ENCODE results near the gene RSRC2. TPM values are rescaled to one million over a fixed set of nuclear protein-coding genes. Genes with fewer than 3 reads are reported as not detected.
"Not testable (repeated sequence)": the region's sequence is repeated elsewhere in the genome, so short reads cannot be mapped to it uniquely, and the experiment has no call there.

RSRC2 gene
- total RNA-seq, 1 experiment from 2014 or later, result 77.9 TPM

GRCh38 chr12:122473543-122474323 is 53.0 kb downstream of the RSRC2 start:
- intact Hi-C loops (cut with micrococcal nuclease; ENCODE audit: unreplicated experiment), result no loop called here
- Histone ChIP-seq H3K9me3 (no peaks in the 10 kb centered on the region), H3K36me3 (ENCODE audit: control insufficient read depth, insufficient read depth, low read length) (peaks cover 1% of the 10 kb centered on the region), H3K4me1 (peaks cover 5% of the 10 kb centered on the region), H3K4me3 (ENCODE audit: low read depth, low read length) (no peak overlapping the region), H3K27me3 (replicated peaks; ENCODE audit: control insufficient read depth, insufficient read depth, low read length) (no peaks in the 10 kb centered on the region)
- no peak overlapping the region for H3K4me3 Mint-ChIP-seq (ENCODE audit: unreplicated experiment)
- H3K27ac Mint-ChIP-seq (ENCODE audit: unreplicated experiment), result no peak overlapping the region
- ChIA-PET CTCF (interaction anchor here (1.3 to 3.0 kb wide), 2 partner anchors 27 to 73 kb away, joined by 3 to 71 read pairs; partner anchors contain the start of gene ZCCHC8), POLR2A (interaction anchor here (1.2 kb wide), 1 partner anchor 73 kb away, joined by 4 read pairs; no protein-coding TSS in a partner anchor)
- BruUV-seq (replicated peaks), result no TSS peak
- H3K36me3 Mint-ChIP-seq (ENCODE audit: insufficient read depth, unreplicated experiment), result peaks cover 76% of the 10 kb centered on the region
- no peak for DNase-seq
- no peaks in the 10 kb centered on the region for H3K4me1 Mint-ChIP-seq (ENCODE audit: low read depth, unreplicated experiment)
- H3K27me3 Mint-ChIP-seq (ENCODE audit: insufficient read depth, unreplicated experiment), result no peaks in the 10 kb centered on the region
- TF ChIP-seq, protein P1, sequence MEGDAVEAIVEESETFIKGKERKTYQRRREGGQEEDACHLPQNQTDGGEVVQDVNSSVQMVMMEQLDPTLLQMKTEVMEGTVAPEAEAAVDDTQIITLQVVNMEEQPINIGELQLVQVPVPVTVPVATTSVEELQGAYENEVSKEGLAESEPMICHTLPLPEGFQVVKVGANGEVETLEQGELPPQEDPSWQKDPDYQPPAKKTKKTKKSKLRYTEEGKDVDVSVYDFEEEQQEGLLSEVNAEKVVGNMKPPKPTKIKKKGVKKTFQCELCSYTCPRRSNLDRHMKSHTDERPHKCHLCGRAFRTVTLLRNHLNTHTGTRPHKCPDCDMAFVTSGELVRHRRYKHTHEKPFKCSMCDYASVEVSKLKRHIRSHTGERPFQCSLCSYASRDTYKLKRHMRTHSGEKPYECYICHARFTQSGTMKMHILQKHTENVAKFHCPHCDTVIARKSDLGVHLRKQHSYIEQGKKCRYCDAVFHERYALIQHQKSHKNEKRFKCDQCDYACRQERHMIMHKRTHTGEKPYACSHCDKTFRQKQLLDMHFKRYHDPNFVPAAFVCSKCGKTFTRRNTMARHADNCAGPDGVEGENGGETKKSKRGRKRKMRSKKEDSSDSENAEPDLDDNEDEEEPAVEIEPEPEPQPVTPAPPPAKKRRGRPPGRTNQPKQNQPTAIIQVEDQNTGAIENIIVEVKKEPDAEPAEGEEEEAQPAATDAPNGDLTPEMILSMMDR (IDR thresholded peaks at IDR 0.05; ENCODE audit: insufficient read depth in 1 of 2, low read depth in 1 of 2, low read length in 1 of 2, severe bottlenecking in 1 of 2, unreplicated experiment in 1 of 2), result no peak
- no peaks in the 10 kb centered on the region for H3K9me3 Mint-ChIP-seq (ENCODE audit: unreplicated experiment)

DNA sequence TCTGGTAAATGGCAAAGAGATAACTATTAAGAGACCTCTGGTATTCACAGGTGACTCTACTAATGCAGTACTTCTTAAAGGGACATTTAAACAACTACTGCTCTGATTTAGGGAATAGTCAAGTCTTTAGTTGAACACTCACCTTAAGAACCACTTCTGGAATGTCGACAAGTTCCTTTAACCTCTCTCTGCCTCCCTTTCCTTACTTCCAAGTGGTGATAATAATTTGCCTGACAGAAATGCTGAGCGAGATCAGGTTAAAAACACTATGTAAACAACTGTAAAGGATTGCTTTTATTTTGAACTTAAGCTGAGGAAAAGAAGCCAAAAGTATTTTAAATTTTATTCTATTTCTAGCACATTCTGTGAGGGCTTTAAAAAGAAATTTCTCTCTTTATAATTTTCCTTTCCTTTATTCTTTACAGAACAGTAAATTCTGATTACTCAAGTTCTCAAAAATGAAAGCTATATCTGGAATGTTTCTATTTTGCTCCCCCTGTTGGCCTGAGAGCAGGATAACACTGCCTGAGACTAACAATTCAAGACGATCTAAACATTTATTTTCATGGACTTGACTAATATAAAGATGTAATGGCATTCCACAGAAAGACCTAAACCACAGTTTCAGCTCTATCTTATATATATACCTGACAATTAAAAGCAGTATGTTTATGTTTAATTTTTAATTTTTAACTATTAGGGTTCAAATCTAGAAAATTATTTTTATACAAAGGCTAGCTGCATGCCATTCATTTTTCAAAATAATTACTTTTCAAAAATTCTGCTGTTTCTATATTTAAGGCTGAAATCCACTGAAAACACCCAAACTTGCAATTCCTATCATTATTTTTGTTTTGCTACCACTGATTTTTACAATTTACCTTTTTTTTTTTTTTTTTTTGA is 55.2 kb downstream of the RSRC2 start:
- BruUV-seq (replicated peaks), result no TSS peak

GRCh38 chr12:122470576-122470975 is 56.2 kb downstream of the RSRC2 start:
- H3K4me3 ChIP-seq (ENCODE audit: low read depth, low read length); H3K27me3 ChIP-seq (replicated peaks; ENCODE audit: control insufficient read depth, insufficient read depth, low read length); H3K9me3 ChIP-seq; H3K27ac Mint-ChIP-seq (ENCODE audit: unreplicated experiment); POLR2A ChIA-PET; H3K4me3 Mint-ChIP-seq (ENCODE audit: unreplicated experiment); H3K36me3 ChIP-seq (ENCODE audit: control insufficient read depth, insufficient read depth, low read length); H3K9me3 Mint-ChIP-seq (ENCODE audit: unreplicated experiment); H3K4me1 Mint-ChIP-seq (ENCODE audit: low read depth, unreplicated experiment); intact Hi-C loops (cut with micrococcal nuclease; ENCODE audit: unreplicated experiment); H3K27me3 Mint-ChIP-seq (ENCODE audit: insufficient read depth, unreplicated experiment); BruUV-seq (replicated peaks); DNase-seq: not testable (repeated sequence)
- CTCF ChIA-PET, result interaction anchor here (3.0 to 3.4 kb wide), 2 partner anchors 64 to 70 kb away, joined by 17 to 71 read pairs; no protein-coding TSS in a partner anchor
- peaks cover 27% of the 10 kb centered on the region for H3K4me1 ChIP-seq
- H3K36me3 Mint-ChIP-seq (ENCODE audit: insufficient read depth, unreplicated experiment), result peaks cover 52% of the 10 kb centered on the region

More for the DNA sequence above, 55.2 kb downstream of the RSRC2 start:
- Mint-ChIP-seq H3K27me3 (ENCODE audit: insufficient read depth, unreplicated experiment) (no peaks in the 10 kb centered on the region), H3K4me3 (ENCODE audit: unreplicated experiment) (no peak overlapping the region), H3K27ac (ENCODE audit: unreplicated experiment) (no peak overlapping the region), H3K9me3 (ENCODE audit: unreplicated experiment) (no peaks in the 10 kb centered on the region), H3K4me1 (ENCODE audit: low read depth, unreplicated experiment) (no peaks in the 10 kb centered on the region), H3K36me3 (ENCODE audit: insufficient read depth, unreplicated experiment) (peaks cover 62% of the 10 kb centered on the region)
- no peak overlapping the region for H3K4me3 ChIP-seq (ENCODE audit: low read depth, low read length)
- CTCF ChIA-PET, result interaction anchor here (0.7 to 3.4 kb wide), 10 partner anchors 22 to 96 kb away, joined by 3 to 71 read pairs (median 4); no protein-coding TSS in a partner anchor
- TF ChIP-seq, protein P1 (IDR thresholded peaks at IDR 0.05; ENCODE audit: insufficient read depth in 1 of 2, low read depth in 1 of 2, low read length in 1 of 2, severe bottlenecking in 1 of 2, unreplicated experiment in 1 of 2), result peak; percentile 76 to 83
- H3K4me1 ChIP-seq, result peaks cover 19% of the 10 kb centered on the region
- no peaks in the 10 kb centered on the region for H3K9me3 ChIP-seq
- POLR2A ChIA-PET, result interaction anchor here (1.3 kb wide), 2 partner anchors 51 to 72 kb away, joined by 3 to 11 read pairs; no protein-coding TSS in a partner anchor
- peak in 1 of 2 experiments; percentile 64 for DNase-seq
- H3K36me3 ChIP-seq (ENCODE audit: control insufficient read depth, insufficient read depth, low read length), result peaks cover 1% of the 10 kb centered on the region
- intact Hi-C loops (cut with micrococcal nuclease; ENCODE audit: unreplicated experiment), result loop anchor here (1.0 kb wide), 2 partner anchors 48 to 72 kb away; no protein-coding TSS in a partner anchor
- no peaks in the 10 kb centered on the region for H3K27me3 ChIP-seq (replicated peaks; ENCODE audit: control insufficient read depth, insufficient read depth, low read length)

DNA sequence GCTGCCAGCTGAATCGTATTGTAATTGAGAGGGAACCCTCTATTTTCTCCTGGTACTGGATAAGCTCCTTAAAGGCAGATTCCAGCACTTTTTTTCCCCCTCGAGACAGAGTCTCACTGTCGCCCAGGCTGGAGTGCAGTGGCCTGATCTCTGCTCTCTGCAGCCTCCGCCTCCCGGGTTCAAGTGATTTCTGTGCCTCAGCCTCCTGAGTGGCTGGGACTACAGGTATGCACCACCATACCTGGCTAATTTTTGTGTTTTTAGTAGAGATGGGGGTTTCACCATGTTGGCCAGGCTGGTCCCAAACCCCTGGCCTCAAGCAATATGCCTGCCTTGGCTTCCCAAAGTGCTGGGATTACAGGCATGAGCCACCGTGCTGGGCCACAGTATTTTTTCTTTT is 56.9 kb downstream of the RSRC2 start:
- H3K27me3 ChIP-seq (replicated peaks; ENCODE audit: control insufficient read depth, insufficient read depth, low read length); DNase-seq; H3K9me3 Mint-ChIP-seq (ENCODE audit: unreplicated experiment); H3K4me3 Mint-ChIP-seq (ENCODE audit: unreplicated experiment); H3K36me3 ChIP-seq (ENCODE audit: control insufficient read depth, insufficient read depth, low read length); H3K4me1 Mint-ChIP-seq (ENCODE audit: low read depth, unreplicated experiment); H3K27me3 Mint-ChIP-seq (ENCODE audit: insufficient read depth, unreplicated experiment); H3K9me3 ChIP-seq; H3K4me3 ChIP-seq (ENCODE audit: low read depth, low read length); BruUV-seq (replicated peaks); intact Hi-C loops (cut with micrococcal nuclease; ENCODE audit: unreplicated experiment): not testable (repeated sequence)
- peaks cover 46% of the 10 kb centered on the region for H3K36me3 Mint-ChIP-seq (ENCODE audit: insufficient read depth, unreplicated experiment)
- POLR2A ChIA-PET, result interaction anchor here (1.4 kb wide), 1 partner anchor 70 kb away, joined by 3 read pairs; no protein-coding TSS in a partner anchor
- peak overlapping the region; percentile 58 for H3K27ac Mint-ChIP-seq (ENCODE audit: unreplicated experiment)
- H3K4me1 ChIP-seq, result peaks cover 29% of the 10 kb centered on the region
- CTCF ChIA-PET, result interaction anchor here (3.4 kb wide), 1 partner anchor 64 kb away, joined by 17 read pairs; no protein-coding TSS in a partner anchor
